SK-N-SH (cell line): ENCODE results near the gene ENTPD6.

Experiments
- CTCF ChIP-seq: fragments of 200-600 bp; sonication (generic); IDR thresholded peaks from 2 replicates; pipeline ENCODE4 v1.6.1; 2017; ENCODE audit warnings: antibody characterized with exemption, mild to moderate bottlenecking, moderate library complexity
- EP300 ChIP-seq, 2 experiments: IDR thresholded peaks; 2 replicates each; pipeline versions ENCODE4 v1.4.0 to v1.6.1; 2012; ENCODE audit warnings: borderline replicate concordance in 1 of 2, low read depth in 1 of 2, low read length in 1 of 2
- FOXM1 ChIP-seq: IDR thresholded peaks from 2 replicates; pipeline ENCODE4 v1.4.0; 2012; ENCODE audit warnings: low read depth, mild to moderate bottlenecking
- MAX ChIP-seq: IDR thresholded peaks from 2 replicates; pipeline ENCODE4 v1.4.0; 2012; ENCODE audit warnings: low read depth
- MXI1 ChIP-seq: IDR thresholded peaks from 2 replicates; pipeline ENCODE4 v1.6.1; 2012; ENCODE audit warnings: mild to moderate bottlenecking, low read depth, low read length, improper control_type of control experiment
- POLR2AphosphoS5 ChIP-seq: IDR thresholded peaks from 2 replicates; pipeline ENCODE4 v1.6.1; 2012; ENCODE audit warnings: low read depth, low read length
- REST ChIP-seq: IDR thresholded peaks from 2 replicates; pipeline ENCODE4 v1.6.1; 2012; ENCODE audit warnings: mild to moderate bottlenecking, low read depth, low read length, moderate library complexity
- USF2 ChIP-seq: fragments of 150-350 bp; IDR thresholded peaks from 2 replicates; pipeline ENCODE4 v1.6.1; 2017; ENCODE audit warnings: antibody characterized with exemption, low read length, low read depth, borderline replicate concordance

GRCh38 chr20:25273541-25274358 lies 78.2 kb downstream of the ENTPD6 start:
- TF ChIP-seq POLR2AphosphoS5: no peak
- TF ChIP-seq USF2: no peak
- no peak for TF ChIP-seq CTCF
- no peak for TF ChIP-seq MXI1
- TF ChIP-seq MAX: no peak
- TF ChIP-seq EP300 (IDR thresholded peaks at IDR 0.05; ENCODE audit: borderline replicate concordance in 1 of 2, low read depth in 1 of 2, low read length in 1 of 2): no peak
- no peak for TF ChIP-seq REST
- no peak for TF ChIP-seq FOXM1
